Measurements from ENCODE around the gene TRIP12.

- TF ChIP-seq CTCF (IDR thresholded peaks at IDR 0.05; ENCODE audit: insufficient read depth, low read length) (no peak), REST (IDR thresholded peaks at IDR 0.05; ENCODE audit: insufficient replicate concordance, low read depth) (no peak), POLR2AphosphoS5 (IDR thresholded peaks at IDR 0.05; ENCODE audit: low read depth) (no peak)
Observed at GRCh38 chr2:229719926-229720647, 201.7 kb downstream of the TRIP12 start.
